ENCODE results near the gene ARHGAP6. TPM values are rescaled to one million over a fixed set of nuclear protein-coding genes. Genes with fewer than 3 reads are reported as not detected.

ARHGAP6 gene
- total RNA-seq, 1 experiment from 2014 or later, result 0.10 TPM

DNA sequence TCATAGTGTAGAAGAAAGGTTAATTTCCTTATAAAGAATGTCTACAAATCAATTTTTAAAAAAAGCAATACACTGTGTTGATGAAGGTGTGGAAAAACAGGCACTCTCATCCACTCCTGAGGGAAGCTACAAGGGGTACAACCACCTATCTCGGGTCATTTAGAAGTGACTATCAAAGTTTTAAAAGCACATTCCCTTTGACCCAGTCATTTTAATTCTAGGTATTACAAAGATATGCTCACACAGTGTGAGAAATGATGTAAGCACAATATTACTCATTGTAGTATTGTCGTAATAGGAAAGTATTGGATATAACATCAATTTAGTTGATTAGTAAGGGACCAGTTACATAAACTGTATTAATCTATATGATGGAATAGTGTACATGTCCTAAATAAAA is 562.0 kb downstream of the ARHGAP6 start:
- no peak overlapping the region for H3K27ac ChIP-seq (ENCODE audit: low read depth, low read length)
- H3K79me2 ChIP-seq (ENCODE audit: insufficient read depth, low read length), result no peaks in the 10 kb centered on the region
- no peaks in the 10 kb centered on the region for H3K4me1 ChIP-seq (ENCODE audit: control insufficient read depth in 1 of 2, insufficient read depth in 2 of 2, low read length in 2 of 2)
- H4K20me1 ChIP-seq (ENCODE audit: insufficient read depth), result no peaks in the 10 kb centered on the region
- no peak overlapping the region for H2AFZ ChIP-seq (ENCODE audit: low read depth, low read length, poor library complexity, severe bottlenecking)
- no peak overlapping the region for H3K4me2 ChIP-seq (ENCODE audit: low read length)
- intact Hi-C loops (cut with micrococcal nuclease), result loop anchor here (10.0 kb wide), 2 partner anchors 379 to 909 kb away; no protein-coding TSS in a partner anchor
- POLR2A ChIA-PET, result no interaction called here
- H3K9ac ChIP-seq (ENCODE audit: low read length), result no peak overlapping the region
- no peaks in the 10 kb centered on the region for H3K9me3 ChIP-seq (ENCODE audit: control insufficient read depth in 1 of 2, insufficient read depth in 1 of 2, low read depth in 1 of 2, low read length in 2 of 2)
- no peaks in the 10 kb centered on the region for H3K27me3 ChIP-seq (ENCODE audit: insufficient read depth, low read length)
- RAD21 ChIA-PET (ENCODE audit: low non-redundant PET in 1 of 2, low total read pairs in 2 of 2, uncharacterized antibody in 2 of 2, unreplicated experiment in 2 of 2), result no interaction called here
- no peaks in the 10 kb centered on the region; a peak in 1 of 4 replicates for H3K36me3 ChIP-seq (ENCODE audit: control insufficient read depth in 1 of 2, insufficient read depth in 2 of 2, low read length in 2 of 2)
- DNase-seq (ENCODE audit: low read depth, low spot score), result no peak
- H3K4me3 ChIP-seq (replicated peaks in 1 of 2; ENCODE audit: low read depth in 1 of 2, low read length in 2 of 2), result no peak overlapping the region
- no peak for TF ChIP-seq SP1 (IDR thresholded peaks at IDR 0.05; ENCODE audit: low read depth)
- no peak for TF ChIP-seq ZNF274 (IDR thresholded peaks at IDR 0.05; ENCODE audit: low read depth, low read length)
- TF ChIP-seq, protein P1, sequence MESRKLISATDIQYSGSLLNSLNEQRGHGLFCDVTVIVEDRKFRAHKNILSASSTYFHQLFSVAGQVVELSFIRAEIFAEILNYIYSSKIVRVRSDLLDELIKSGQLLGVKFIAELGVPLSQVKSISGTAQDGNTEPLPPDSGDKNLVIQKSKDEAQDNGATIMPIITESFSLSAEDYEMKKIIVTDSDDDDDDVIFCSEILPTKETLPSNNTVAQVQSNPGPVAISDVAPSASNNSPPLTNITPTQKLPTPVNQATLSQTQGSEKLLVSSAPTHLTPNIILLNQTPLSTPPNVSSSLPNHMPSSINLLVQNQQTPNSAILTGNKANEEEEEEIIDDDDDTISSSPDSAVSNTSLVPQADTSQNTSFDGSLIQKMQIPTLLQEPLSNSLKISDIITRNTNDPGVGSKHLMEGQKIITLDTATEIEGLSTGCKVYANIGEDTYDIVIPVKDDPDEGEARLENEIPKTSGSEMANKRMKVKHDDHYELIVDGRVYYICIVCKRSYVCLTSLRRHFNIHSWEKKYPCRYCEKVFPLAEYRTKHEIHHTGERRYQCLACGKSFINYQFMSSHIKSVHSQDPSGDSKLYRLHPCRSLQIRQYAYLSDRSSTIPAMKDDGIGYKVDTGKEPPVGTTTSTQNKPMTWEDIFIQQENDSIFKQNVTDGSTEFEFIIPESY (IDR thresholded peaks at IDR 0.05; ENCODE audit: extremely low read depth, insufficient replicate concordance, low read length), result no peak
- TF ChIP-seq YY1 (IDR thresholded peaks at IDR 0.05; ENCODE audit: extremely low read depth, insufficient replicate concordance, low read depth, low read length), result no peak
- TF ChIP-seq JUND (IDR thresholded peaks at IDR 0.05), result no peak
- TF ChIP-seq, protein P2, sequence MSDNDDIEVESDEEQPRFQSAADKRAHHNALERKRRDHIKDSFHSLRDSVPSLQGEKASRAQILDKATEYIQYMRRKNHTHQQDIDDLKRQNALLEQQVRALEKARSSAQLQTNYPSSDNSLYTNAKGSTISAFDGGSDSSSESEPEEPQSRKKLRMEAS (IDR thresholded peaks at IDR 0.05), result no peak
- TF ChIP-seq SIN3A (IDR thresholded peaks at IDR 0.05; ENCODE audit: low read depth), result no peak
- TF ChIP-seq, protein P3, sequence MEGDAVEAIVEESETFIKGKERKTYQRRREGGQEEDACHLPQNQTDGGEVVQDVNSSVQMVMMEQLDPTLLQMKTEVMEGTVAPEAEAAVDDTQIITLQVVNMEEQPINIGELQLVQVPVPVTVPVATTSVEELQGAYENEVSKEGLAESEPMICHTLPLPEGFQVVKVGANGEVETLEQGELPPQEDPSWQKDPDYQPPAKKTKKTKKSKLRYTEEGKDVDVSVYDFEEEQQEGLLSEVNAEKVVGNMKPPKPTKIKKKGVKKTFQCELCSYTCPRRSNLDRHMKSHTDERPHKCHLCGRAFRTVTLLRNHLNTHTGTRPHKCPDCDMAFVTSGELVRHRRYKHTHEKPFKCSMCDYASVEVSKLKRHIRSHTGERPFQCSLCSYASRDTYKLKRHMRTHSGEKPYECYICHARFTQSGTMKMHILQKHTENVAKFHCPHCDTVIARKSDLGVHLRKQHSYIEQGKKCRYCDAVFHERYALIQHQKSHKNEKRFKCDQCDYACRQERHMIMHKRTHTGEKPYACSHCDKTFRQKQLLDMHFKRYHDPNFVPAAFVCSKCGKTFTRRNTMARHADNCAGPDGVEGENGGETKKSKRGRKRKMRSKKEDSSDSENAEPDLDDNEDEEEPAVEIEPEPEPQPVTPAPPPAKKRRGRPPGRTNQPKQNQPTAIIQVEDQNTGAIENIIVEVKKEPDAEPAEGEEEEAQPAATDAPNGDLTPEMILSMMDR (IDR thresholded peaks at IDR 0.05 in 2 of 3, conservative IDR thresholded peaks at IDR 0.05 in 1 of 3; ENCODE audit: borderline replicate concordance in 1 of 3, insufficient read depth in 1 of 3, low read depth in 2 of 3, low read length in 2 of 3), result no peak
- no peak for TF ChIP-seq CBX3 (IDR thresholded peaks at IDR 0.05; ENCODE audit: low read depth)
- TF ChIP-seq EGR1 (IDR thresholded peaks at IDR 0.05; ENCODE audit: low read depth), result no peak
- no peak for TF ChIP-seq FOSL1 (IDR thresholded peaks at IDR 0.05; ENCODE audit: low read depth)
- no peak for TF ChIP-seq SRF (IDR thresholded peaks at IDR 0.05; ENCODE audit: low read depth)
- no peak for TF ChIP-seq POLR2A (IDR thresholded peaks at IDR 0.05; ENCODE audit: borderline replicate concordance, extremely low read depth, insufficient read depth, insufficient read length)
- TF ChIP-seq CEBPB (IDR thresholded peaks at IDR 0.05; ENCODE audit: low read depth), result no peak
- no peak for TF ChIP-seq RAD21 (IDR thresholded peaks at IDR 0.05; ENCODE audit: low read depth)
- CTCF ChIA-PET, result no interaction called here
- H3K9me2 ChIP-seq (ENCODE audit: insufficient read depth), result no peaks in the 10 kb centered on the region
- no peak for ATAC-seq
- no TSS peak for BruUV-seq (replicated peaks)

All from HCT116 (cell line).